ENCODE measurements around the gene COG5. TPM values are rescaled to one million over a fixed set of nuclear protein-coding genes. Genes with fewer than 3 reads are reported as not detected.

COG5 gene
- total RNA-seq, 1 donor from 2014 or later: 36.3 TPM

GRCh38 chr7:107234436-107234835, 329.3 kb downstream of the COG5 start:
- TF ChIP-seq, protein P1, sequence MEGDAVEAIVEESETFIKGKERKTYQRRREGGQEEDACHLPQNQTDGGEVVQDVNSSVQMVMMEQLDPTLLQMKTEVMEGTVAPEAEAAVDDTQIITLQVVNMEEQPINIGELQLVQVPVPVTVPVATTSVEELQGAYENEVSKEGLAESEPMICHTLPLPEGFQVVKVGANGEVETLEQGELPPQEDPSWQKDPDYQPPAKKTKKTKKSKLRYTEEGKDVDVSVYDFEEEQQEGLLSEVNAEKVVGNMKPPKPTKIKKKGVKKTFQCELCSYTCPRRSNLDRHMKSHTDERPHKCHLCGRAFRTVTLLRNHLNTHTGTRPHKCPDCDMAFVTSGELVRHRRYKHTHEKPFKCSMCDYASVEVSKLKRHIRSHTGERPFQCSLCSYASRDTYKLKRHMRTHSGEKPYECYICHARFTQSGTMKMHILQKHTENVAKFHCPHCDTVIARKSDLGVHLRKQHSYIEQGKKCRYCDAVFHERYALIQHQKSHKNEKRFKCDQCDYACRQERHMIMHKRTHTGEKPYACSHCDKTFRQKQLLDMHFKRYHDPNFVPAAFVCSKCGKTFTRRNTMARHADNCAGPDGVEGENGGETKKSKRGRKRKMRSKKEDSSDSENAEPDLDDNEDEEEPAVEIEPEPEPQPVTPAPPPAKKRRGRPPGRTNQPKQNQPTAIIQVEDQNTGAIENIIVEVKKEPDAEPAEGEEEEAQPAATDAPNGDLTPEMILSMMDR (IDR thresholded peaks at IDR 0.05; ENCODE audit: insufficient read depth, low read length, severe bottlenecking): no peak
- H3K27me3 ChIP-seq (ENCODE audit: control insufficient read depth, insufficient read depth, low read length): no peaks in the 10 kb centered on the region
- H3K4me3 ChIP-seq (ENCODE audit: low read depth, low read length): no peak overlapping the region
- H3K36me3 ChIP-seq (ENCODE audit: control insufficient read depth, insufficient read depth, low read length): no peaks in the 10 kb centered on the region
- FAIRE-seq: no peak
- DNase-seq (ENCODE audit: low read depth): peak; percentile 39

- TF ChIP-seq, protein P1 (IDR thresholded peaks at IDR 0.05; ENCODE audit: insufficient read depth, low read length, severe bottlenecking): no peak
- Histone ChIP-seq H3K36me3 (ENCODE audit: control insufficient read depth, insufficient read depth, low read length) (no peaks in the 10 kb centered on the region), H3K4me3 (ENCODE audit: low read depth, low read length) (no peak overlapping the region), H3K27me3 (ENCODE audit: control insufficient read depth, insufficient read depth, low read length) (no peaks in the 10 kb centered on the region)
- FAIRE-seq: no peak
- no peak for DNase-seq (ENCODE audit: low read depth)
Observed at GRCh38 chr7:107233981-107234380, 329.7 kb downstream of the COG5 start.

DNA sequence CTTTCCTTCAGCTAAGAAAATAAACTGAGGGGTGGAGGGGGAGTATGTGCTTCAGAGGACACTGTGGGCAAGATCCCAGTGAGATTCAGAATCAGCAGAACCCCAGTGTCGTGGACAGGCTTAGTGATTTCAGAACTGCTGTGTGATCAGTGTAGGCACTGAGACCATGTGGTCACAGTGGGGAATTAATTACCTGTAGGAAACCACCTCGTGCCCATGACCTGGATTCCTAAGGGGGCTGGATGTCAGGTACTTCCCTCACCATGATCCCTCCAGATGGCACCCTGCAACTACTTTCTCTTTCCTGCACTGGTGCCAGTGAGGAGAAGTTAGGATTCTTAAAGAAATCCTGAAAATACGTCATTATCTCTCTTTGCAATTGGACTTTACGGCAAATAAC, 330.5 kb downstream of the COG5 start:
- DNase-seq (ENCODE audit: low read depth) (no peak), FAIRE-seq (no peak)
- no peak overlapping the region for H3K4me3 ChIP-seq (ENCODE audit: low read depth, low read length)
- TF ChIP-seq, protein P1 (IDR thresholded peaks at IDR 0.05; ENCODE audit: insufficient read depth, low read length, severe bottlenecking): no peak
- H3K27me3 ChIP-seq (ENCODE audit: control insufficient read depth, insufficient read depth, low read length): no peaks in the 10 kb centered on the region
- no peaks in the 10 kb centered on the region for H3K36me3 ChIP-seq (ENCODE audit: control insufficient read depth, insufficient read depth, low read length)

- no peak for DNase-seq (ENCODE audit: low read depth)
- no peaks in the 10 kb centered on the region for H3K36me3 ChIP-seq (ENCODE audit: control insufficient read depth, insufficient read depth, low read length)
- H3K27me3 ChIP-seq (ENCODE audit: control insufficient read depth, insufficient read depth, low read length): no peaks in the 10 kb centered on the region
- TF ChIP-seq, protein P1 (IDR thresholded peaks at IDR 0.05; ENCODE audit: insufficient read depth, low read length, severe bottlenecking): no peak
- FAIRE-seq: no peak
- H3K4me3 ChIP-seq (ENCODE audit: low read depth, low read length): no peak overlapping the region
Observed at GRCh38 chr7:107232568-107233090, 331.1 kb downstream of the COG5 start.

GRCh38 chr7:107230334-107230733, 333.4 kb downstream of the COG5 start:
- FAIRE-seq: no peak
- Histone ChIP-seq H3K36me3 (ENCODE audit: control insufficient read depth, insufficient read depth, low read length) (no peaks in the 10 kb centered on the region), H3K27me3 (ENCODE audit: control insufficient read depth, insufficient read depth, low read length) (no peaks in the 10 kb centered on the region), H3K4me3 (ENCODE audit: low read depth, low read length) (no peak overlapping the region)
- TF ChIP-seq, protein P1 (IDR thresholded peaks at IDR 0.05; ENCODE audit: insufficient read depth, low read length, severe bottlenecking): no peak
- DNase-seq (ENCODE audit: low read depth): peak; percentile 89

DNA sequence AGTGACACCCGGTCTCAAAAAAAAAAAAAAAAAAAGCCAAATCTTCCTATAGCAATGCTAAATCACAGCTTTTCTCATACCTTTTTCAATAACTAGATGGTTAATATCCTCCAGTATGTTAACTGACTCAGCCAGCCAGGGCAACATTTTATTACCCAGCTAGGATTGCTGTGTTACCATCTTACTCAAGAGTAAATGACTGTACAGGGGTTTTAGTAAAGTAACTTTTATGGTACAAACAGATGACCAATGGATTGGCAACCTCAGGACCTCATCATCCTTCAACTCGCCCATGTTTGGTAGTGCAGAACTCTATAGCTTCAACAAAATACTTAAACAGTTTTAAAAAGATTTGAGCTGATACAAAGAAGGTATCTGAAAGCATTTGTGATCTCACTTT, 335.4 kb downstream of the COG5 start:
- no peaks in the 10 kb centered on the region for H3K36me3 ChIP-seq (ENCODE audit: control insufficient read depth, insufficient read depth, low read length)
- H3K27me3 ChIP-seq (ENCODE audit: control insufficient read depth, insufficient read depth, low read length): no peaks in the 10 kb centered on the region
- FAIRE-seq (no peak), DNase-seq (ENCODE audit: low read depth) (no peak)
- TF ChIP-seq, protein P1 (IDR thresholded peaks at IDR 0.05; ENCODE audit: insufficient read depth, low read length, severe bottlenecking): no peak
- no peak overlapping the region for H3K4me3 ChIP-seq (ENCODE audit: low read depth, low read length)

Measured in bronchial epithelial cell (primary cell).